GM12872 (cell line): Measurements from ENCODE around the gene OR1K1.

Experiments used
- CTCF ChIP-seq: IDR thresholded peaks from 3 replicates; pipeline ENCODE4 v1.5.1; 2011; ENCODE audit warnings: low read depth, mild to moderate bottlenecking, low read length, moderate library complexity; ENCODE audit not compliant: insufficient read depth

Gene OR1K1

GRCh38 chr9:122816163-122816867 lies 16.4 kb downstream of the OR1K1 start:
- no peak for TF ChIP-seq CTCF

- TF ChIP-seq CTCF: no peak
Measured at GRCh38 chr9:122819326-122819725, 19.4 kb downstream of the OR1K1 start.

- no peak for TF ChIP-seq CTCF
Measured at GRCh38 chr9:122819791-122820489, 20.0 kb downstream of the OR1K1 start.

- no peak for TF ChIP-seq CTCF
Measured at GRCh38 chr9:122820490-122820845, 20.5 kb downstream of the OR1K1 start.

GRCh38 chr9:122821278-122821943 lies 21.5 kb downstream of the OR1K1 start:
- no peak for TF ChIP-seq CTCF

- no peak for TF ChIP-seq CTCF
Measured at GRCh38 chr9:122822056-122822455, 22.1 kb downstream of the OR1K1 start.

- TF ChIP-seq CTCF: no peak
Measured at GRCh38 chr9:122822938-122823337, 23.0 kb downstream of the OR1K1 start.
